Heart right ventricle (tissue), 16 donors: ENCODE measurements around the gene TLN1. TPM values are rescaled to one million over a fixed set of nuclear protein-coding genes. Genes with fewer than 3 reads are reported as not detected.

Experiments
- ATAC-seq, 8 donors: fragments of 200-7000 bp; cut with Tn5 transposase; one replicate each; pipeline ENCODE4 v1.9.1; 2020; ENCODE audit warnings: mild to moderate bottlenecking in 8 of 8, moderate library complexity in 8 of 8, moderate number of reproducible peaks in 1 of 8
- DNase-seq, 2 donors: peaks; one replicate each; pipeline ENCODE4 v3.0.0-alpha.2; 2020
- H3K27ac ChIP-seq, 10 donors: fragments of 200-600 bp; sonication (generic) in 2 of 10; one replicate each; pipeline versions ENCODE4 v1.5.0 to v1.8.0; 2020 to 2022; ENCODE audit warnings: mild to moderate bottlenecking in 3 of 10
- H3K27me3 ChIP-seq, 7 donors: fragments of 200-600 bp; one replicate each; pipeline ENCODE4 v1.8.0; 2021 to 2022; ENCODE audit warnings: mild to moderate bottlenecking in 2 of 7
- H3K36me3 ChIP-seq, 9 donors: fragments of 200-600 bp; sonication (generic) in 1 of 9; one replicate each; pipeline versions ENCODE4 v1.5.0 to v1.8.0; 2020 to 2022; ENCODE audit warnings: mild to moderate bottlenecking in 2 of 9
- H3K4me1 ChIP-seq, 9 donors: fragments of 200-600 bp; sonication (generic) in 1 of 9; one replicate each; pipeline versions ENCODE4 v1.5.0 to v1.8.0; 2020 to 2022; ENCODE audit warnings: mild to moderate bottlenecking in 4 of 9
- H3K4me3 ChIP-seq, 10 donors: fragments of 200-600 bp; sonication (generic) in 2 of 10; one replicate each; pipeline versions ENCODE4 v1.5.0 to v1.8.0; 2020 to 2022; ENCODE audit warnings: mild to moderate bottlenecking in 7 of 10, moderate library complexity in 2 of 10
- H3K9me3 ChIP-seq, 11 donors: fragments of 200-600 bp in 10 of 11; sonication (generic) in 2 of 11; one replicate each; pipeline versions ENCODE4 v1.5.0 to v1.8.0; 2013 to 2022; ENCODE audit warnings: mild to moderate bottlenecking in 2 of 11, control low read depth in 1 of 11, moderate library complexity in 1 of 11
- CTCF ChIP-seq, 9 donors: fragments of 200-600 bp; sonication (generic) in 2 of 9; IDR thresholded peaks; one replicate each; pipeline versions ENCODE4 v1.5.0 to v1.8.0; 2021 to 2022; ENCODE audit warnings: antibody characterized with exemption in 9 of 9, mild to moderate bottlenecking in 5 of 9, moderate library complexity in 1 of 9
- WGBS, 2 donors: extraction: QIAGEN DNeasy Blood & Tissue Kit; methylation state at CpG; one replicate each; pipeline ENCODE4 v1.1.7; 2013; ENCODE audit warnings: inconsistent platforms in 1 of 2; 5-methylcytosine and 5-hydroxymethylcytosine counted together
- intact Hi-C, 10 donors: fragments of 100-400 bp; cut with DNase I; formaldehyde crosslinking; loops; one replicate each; pipeline versions ENCODE4 v1.11.1 to v1.14.2; 2022
- polyA plus RNA-seq, 2 donors: library from polyadenylated mRNA; stranded (reverse); fragments of 200-250 nt; gene quantifications; one replicate each; pipeline ENCODE4 v1.2.3, GENCODE V29; 2013
- total RNA-seq, 10 donors: library from RNA; stranded (reverse); fragmentation: NEBNext Ultra II Directional in 3 of 10; extraction: Animal tissue kit (Norgen Biotek cat#: 25700) in 3 of 10; gene quantifications; one replicate each; pipeline versions ENCODE4 v1.2.1 to v1.2.4, GENCODE V29; 2021 to 2023
- donor health status: Arrhythmogenic right ventricular cardiomyopathy.
- donor health status: ischemic (EF 13 %, LVEDD 7.1; RV severe dilation, severe dysfunction).
- donor health status: healthy with polysubstance abuse.
- donor health status: DM: no; HTN: yes; CAD: no.
- donor health status: DM: no; HTN: no; CAD: no.
- donor health status: ischemic (EF 25% LVEDD 6.9; RV normal size, moderate dysfunction).
- donor health status: ischemic (EF 25% LVEDD 5.7; RV mildly dilated, moderate dysfunction).
- donor health status: healthy.
- donor health status: DM: yes; HTN: yes; CAD: no.
- donor health status: Ischemic cardiomyopathy.
- donor health status: ischemic (EF 35%, LVEDD 5.7; RV mildly dilated, moderate dysfunction).
- donor health status: nonischemic (EF 11% LVEDD 7.7; RV severe dilation, severe dysfunction).
- donor health status: DM: yes; HTN: yes; CAD: no.
- donor health status: PGD.
- donor health status: ischemic (EF 29% LVEDD 5.4; RV normal size, mild dysfunction).
- donor health status: nonischemic (EF 23%, LVEDD 6.1; RV moderate dilation, normal function).

TLN1 gene
- total and polyA plus RNA-seq, 12 donors = 99.6 to 323 (median 238) TPM

DNA sequence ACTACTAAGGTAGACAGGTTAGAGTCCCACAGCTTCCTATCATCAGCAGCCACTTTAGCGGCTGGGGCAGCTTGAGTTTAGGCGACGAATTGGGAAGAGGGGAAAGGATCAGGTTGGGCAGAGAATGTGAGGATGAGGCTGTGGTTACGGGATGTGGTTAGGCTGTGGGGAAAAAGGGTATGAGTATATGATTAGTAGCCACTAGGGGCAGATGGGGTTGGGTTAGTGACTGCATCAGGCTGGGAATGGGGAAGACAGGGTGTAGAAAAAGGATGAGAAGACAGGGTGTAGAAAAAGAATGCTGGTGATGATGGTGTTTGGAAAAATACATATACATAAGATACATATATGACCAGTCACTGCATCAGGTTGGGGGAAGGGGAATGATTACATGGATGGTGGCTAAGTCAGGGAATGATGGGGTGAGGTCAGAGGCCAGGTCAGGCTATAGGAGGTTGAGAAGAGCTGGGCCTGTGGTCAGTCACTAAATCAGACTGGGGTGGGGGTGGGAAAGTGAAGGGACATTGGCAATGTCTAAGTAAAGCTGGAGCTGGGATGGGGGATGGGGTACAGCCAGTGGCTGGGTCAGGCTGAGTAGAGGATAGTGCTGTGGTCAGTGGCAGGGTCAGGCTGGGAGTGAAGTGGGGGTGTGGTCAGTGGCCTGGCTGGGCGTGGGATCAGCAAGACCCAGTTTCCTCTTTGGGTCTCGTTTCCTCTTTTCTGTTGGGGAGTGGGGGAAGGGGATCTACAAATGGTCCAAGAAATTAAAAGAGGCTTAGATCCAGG lies 2.1 kb downstream of the TLN1 start:
- Histone ChIP-seq H3K4me3 (peak overlapping the region in 9 of 10 donors; percentile 65 to 98 (median 88)), H3K27ac (peak overlapping the region in 9 of 10 donors; percentile 60 to 99 (median 99)), H3K4me1 (peaks cover 54 to 81% (median 69%) of the 10 kb centered on the region in 9 donors), H3K27me3 (no peaks in the 10 kb centered on the region), H3K36me3 (peaks cover 0 to 41% (median 3%) of the 10 kb centered on the region in 9 donors), H3K9me3 (no peaks in the 10 kb centered on the region)
- WGBS, 2 donors = 13 to 18% methylated on average over 6 of the region's 6 CpGs
- TF ChIP-seq CTCF (IDR thresholded peaks at IDR 0.05) = peak; percentile 21 to 59 (median 54)
- intact Hi-C loops = loop anchor here in 9 of 10 donors (2.0 to 10.0 kb wide), 11 partner anchors 33 to 128 kb away; partner anchors contain the start of genes CCDC107 (in 3 of the 9), RMRP (in 3 of the 9), ARHGEF39 (in 2 of the 9) and FAM221B (in 1 of the 9)
- ATAC-seq (no peak), DNase-seq (peak; percentile 54 to 61)

- Histone ChIP-seq H3K4me3 (peak overlapping the region in 9 of 10 donors; percentile 23 to 98 (median 88)), H3K4me1 (peaks cover 54 to 76% (median 69%) of the 10 kb centered on the region in 9 donors), H3K27ac (peak overlapping the region in 9 of 10 donors; percentile 60 to 99 (median 99)), H3K36me3 (peaks cover 0 to 41% (median 11%) of the 10 kb centered on the region in 9 donors), H3K27me3 (no peaks in the 10 kb centered on the region), H3K9me3 (no peaks in the 10 kb centered on the region)
- intact Hi-C loops = loop anchor here in 8 of 10 donors (2.0 to 10.0 kb wide), 7 partner anchors 37 to 127 kb away; partner anchors contain the start of genes ARHGEF39 (in 2 of the 8), CCDC107 (in 2 of the 8) and RMRP (in 2 of the 8)
- DNase-seq = no peak
- no peak for ATAC-seq
- TF ChIP-seq CTCF (IDR thresholded peaks at IDR 0.05) = no peak
- WGBS, 2 donors = 42 to 54% methylated on average over 3 of the region's 3 CpGs
Observed at GRCh38 chr9:35729101-35729500, 2.9 kb downstream of the TLN1 start.

GRCh38 chr9:35728041-35728971 lies 3.7 kb downstream of the TLN1 start:
- ATAC-seq (peak; percentile 18 to 57 (median 36)), DNase-seq (peak; percentile 73 to 85)
- Histone ChIP-seq H3K9me3 (no peaks in the 10 kb centered on the region), H3K4me3 (peak overlapping the region in 9 of 10 donors; percentile 13 to 92 (median 71)), H3K36me3 (peaks cover 0 to 46% (median 19%) of the 10 kb centered on the region in 9 donors), H3K4me1 (peaks cover 48 to 68% (median 61%) of the 10 kb centered on the region in 9 donors), H3K27me3 (no peaks in the 10 kb centered on the region), H3K27ac (peak overlapping the region; percentile 60 to 99 (median 98))
- WGBS, 2 donors = 1 to 2% methylated on average over 10 of the region's 10 CpGs
- no peak for TF ChIP-seq CTCF (IDR thresholded peaks at IDR 0.05)
- intact Hi-C loops = loop anchor here in 8 of 10 donors (1.0 to 10.0 kb wide), 8 partner anchors 36 to 126 kb away; partner anchors contain the start of genes ARHGEF39 (in 2 of the 8), CCDC107 (in 2 of the 8) and RMRP (in 2 of the 8)
